IMR-90 (cell line): Measurements from ENCODE around the gene NR6A1. TPM values are rescaled to one million over a fixed set of nuclear protein-coding genes. Genes with fewer than 3 reads are reported as not detected.

Experiments used
- ATAC-seq: fragments of 200-7000 bp; cut with Tn5 transposase; 2 replicates; pipeline ENCODE4 v1.9.1; 2020; ENCODE audit warnings: low read depth, mild to moderate bottlenecking, moderate library complexity
- BruUV-seq: library from RNA; stranded (reverse); fragments of 400-500 nt; replicated peaks from 2 replicates; lab custom pipeline; 2021; lab: Mats Ljungman, UMichigan
- CTCF ChIA-PET: fragments of 300-600 bp; formaldehyde crosslinking; extraction: SDS; loops from one replicate; lab custom pipeline; 2021; ENCODE audit warnings: antibody characterized with exemption; lab: Yijun Ruan, JAX
- POLR2A ChIA-PET: fragments of 300-600 bp; sonication (Branson Sonifier 250); formaldehyde crosslinking; loops from one replicate; lab custom pipeline; 2022; ENCODE audit warnings: antibody characterized with exemption; ENCODE audit not compliant: unreplicated experiment; lab: Charles Lee
- DNase-seq: peaks from one replicate; pipeline ENCODE4 v3.0.0; 2013
- H2AFZ ChIP-seq: replicated peaks from 2 replicates; pipeline ENCODE3; 2013; ENCODE audit warnings: low read length, mild to moderate bottlenecking; ENCODE audit not compliant: poor library complexity
- H2AK5ac ChIP-seq: 2 replicates; pipeline ENCODE4 v1.6.1; 2013; ENCODE audit warnings: low read depth, low read length, inconsistent platforms
- H2AK9ac ChIP-seq: replicated peaks from 2 replicates; pipeline ENCODE3; 2013; ENCODE audit warnings: mild to moderate bottlenecking, low read depth, low read length, moderate library complexity; ENCODE audit not compliant: poor library complexity
- H2BK120ac ChIP-seq: 2 replicates; pipeline ENCODE4 v1.6.1; 2013; ENCODE audit warnings: low read depth, low read length, inconsistent platforms
- H2BK15ac ChIP-seq: 3 replicates; pipeline ENCODE4 v1.6.1; 2013; ENCODE audit warnings: low read depth, low read length, inconsistent platforms
- H2BK20ac ChIP-seq: 2 replicates; pipeline ENCODE4 v1.6.1; 2013; ENCODE audit warnings: low read depth, mild to moderate bottlenecking, inconsistent platforms, low read length, moderate library complexity
- H2BK5ac ChIP-seq: 2 replicates; pipeline ENCODE4 v1.6.1; 2013; ENCODE audit warnings: mild to moderate bottlenecking, low read depth, low read length, inconsistent platforms; ENCODE audit not compliant: poor library complexity, severe bottlenecking
- H3K14ac ChIP-seq: replicated peaks from 2 replicates; pipeline ENCODE4 v1.6.1; 2013; ENCODE audit warnings: low read depth, low read length, inconsistent platforms
- H3K18ac ChIP-seq: 2 replicates; pipeline ENCODE4 v1.6.1; 2013; ENCODE audit warnings: low read depth, low read length, control low read depth
- H3K23ac ChIP-seq: 2 replicates; pipeline ENCODE4 v1.6.1; 2013; ENCODE audit warnings: low read depth, low read length, inconsistent platforms
- H3K27ac ChIP-seq: 2 replicates; pipeline ENCODE4 v1.5.1; 2013; ENCODE audit warnings: mild to moderate bottlenecking, control low read depth, low read length; ENCODE audit not compliant: insufficient read depth
- H3K27me3 ChIP-seq: 2 replicates; pipeline ENCODE4 v1.6.1; 2013; ENCODE audit warnings: low read length; ENCODE audit not compliant: control insufficient read depth, insufficient read depth
- H3K36me3 ChIP-seq: 2 replicates; pipeline ENCODE4 v1.6.1; 2013; ENCODE audit warnings: low read length, mixed read lengths; ENCODE audit not compliant: control insufficient read depth, insufficient read depth
- H3K4ac ChIP-seq: 2 replicates; pipeline ENCODE4 v1.6.1; 2013; ENCODE audit warnings: low read depth, low read length, inconsistent platforms
- H3K4me1 ChIP-seq: 2 replicates; pipeline ENCODE4 v1.6.1; 2013; ENCODE audit warnings: low read length, mixed read lengths; ENCODE audit not compliant: control insufficient read depth, insufficient read depth
- H3K4me2 ChIP-seq: 2 replicates; pipeline ENCODE4 v1.6.1; 2013; ENCODE audit warnings: low read depth, mild to moderate bottlenecking, control low read depth, low read length, moderate library complexity
- H3K4me3 ChIP-seq: 2 replicates; pipeline ENCODE4 v1.5.1; 2013; ENCODE audit warnings: low read depth, mild to moderate bottlenecking, control low read depth, low read length, moderate library complexity; ENCODE audit not compliant: insufficient read depth
- H3K56ac ChIP-seq: 2 replicates; pipeline ENCODE4 v1.6.1; 2013; ENCODE audit warnings: low read length, inconsistent platforms; ENCODE audit not compliant: insufficient read depth; ENCODE audit errors: extremely low read depth
- H3K79me1 ChIP-seq, 2 experiments: 2 replicates each; pipeline ENCODE4 v1.6.1; 2013; ENCODE audit warnings: low read length in 2 of 2, inconsistent platforms in 1 of 2, low read depth in 1 of 2
- H3K9ac ChIP-seq: 2 replicates; pipeline ENCODE4 v1.6.1; 2013; ENCODE audit warnings: low read depth, low read length, control low read depth
- H3K9me1 ChIP-seq: 2 replicates; pipeline ENCODE4 v1.6.1; 2013; ENCODE audit warnings: low read length, inconsistent platforms; ENCODE audit not compliant: insufficient read depth
- H3K9me3 ChIP-seq: 2 replicates; pipeline ENCODE4 v1.6.1; 2013; ENCODE audit warnings: low read length; ENCODE audit not compliant: control insufficient read depth, insufficient read depth
- H4K20me1 ChIP-seq: 2 replicates; pipeline ENCODE4 v1.6.1; 2013; ENCODE audit warnings: low read length, inconsistent platforms; ENCODE audit not compliant: insufficient read depth
- H4K5ac ChIP-seq: 2 replicates; pipeline ENCODE4 v1.6.1; 2013; ENCODE audit warnings: mild to moderate bottlenecking, low read depth, low read length, control low read depth
- H4K8ac ChIP-seq, 2 experiments: 2 replicates each; pipeline ENCODE4 v1.6.1; 2013; ENCODE audit warnings: low read depth in 2 of 2, low read length in 2 of 2, control low read depth in 1 of 2, inconsistent platforms in 1 of 2
- H4K91ac ChIP-seq: 2 replicates; pipeline ENCODE4 v1.6.1; 2013; ENCODE audit warnings: low read depth, low read length, inconsistent platforms; ENCODE audit not compliant: insufficient read depth
- CEBPB ChIP-seq: IDR thresholded peaks from 2 replicates; pipeline ENCODE4 v1.6.1; 2012; ENCODE audit warnings: low read depth, low read length, improper control_type of control experiment
- FOS ChIP-seq: fragments of 150-350 bp; IDR thresholded peaks from 2 replicates; pipeline ENCODE4 v1.6.1; 2016; ENCODE audit warnings: low read depth, low read length
- MXI1 ChIP-seq: IDR thresholded peaks from 2 replicates; pipeline ENCODE4 v1.6.1; 2012; ENCODE audit warnings: low read depth, mild to moderate bottlenecking, low read length, moderate library complexity, borderline replicate concordance
- NFE2L2 ChIP-seq: fragments of 150-350 bp; IDR thresholded peaks from 2 replicates; pipeline ENCODE4 v1.6.1; 2016; ENCODE audit warnings: low read depth, mild to moderate bottlenecking, low read length
- RAD21 ChIP-seq: IDR thresholded peaks from 2 replicates; pipeline ENCODE4 v1.6.1; 2012; ENCODE audit warnings: low read length, improper control_type of control experiment
- RCOR1 ChIP-seq: IDR thresholded peaks from 2 replicates; pipeline ENCODE4 v1.6.1; 2012; ENCODE audit warnings: mild to moderate bottlenecking, low read length, improper control_type of control experiment; ENCODE audit not compliant: insufficient replicate concordance
- SMC3 ChIP-seq: fragments of 150-350 bp; IDR thresholded peaks from 2 replicates; pipeline ENCODE4 v1.6.1; 2016; ENCODE audit warnings: low read depth, mild to moderate bottlenecking, antibody characterized with exemption, low read length, moderate library complexity
- WGBS, 2 experiments: methylation state at CpG; one replicate each; pipeline versions ENCODE4 v1.1.5 to v1.1.7; 2013; ENCODE audit warnings: missing lambda C conversion rate in 2 of 2; ENCODE audit not compliant: insufficient read length in 1 of 2; ENCODE audit errors: extremely low coverage in 2 of 2; 5-methylcytosine and 5-hydroxymethylcytosine counted together
- dilution Hi-C: fragments of 300-500 bp; cut with HindIII; formaldehyde crosslinking; loops from one replicate; pipeline ENCODE4 v1.14.3; 2018; ENCODE audit warnings: low sequenced_read_pairs; ENCODE audit not compliant: unreplicated experiment
- in situ Hi-C: fragments of 300-500 bp; cut with MboI; formaldehyde crosslinking; loops from 3 replicates; pipeline ENCODE4 v1.14.3; 2019; ENCODE audit warnings: low sequenced_read_pairs, inconsistent platforms, mixed read lengths
- intact Hi-C: fragments of 100-400 bp; cut with micrococcal nuclease; formaldehyde crosslinking; loops from 2 replicates; pipeline ENCODE4 v1.10.0; 2022
- polyA plus RNA-seq, 3 experiments: library from polyadenylated mRNA; depleted of rRNA; stranded (reverse); fragments of >200 nt; gene quantifications; 2 replicates each; pipeline ENCODE4 v1.2.3, GENCODE V29; 2012; ENCODE audit warnings: low replicate concordance in 1 of 3
- total RNA-seq: library from RNA; depleted of rRNA; stranded (reverse); fragments of >200 nt; gene quantifications from 2 replicates; pipeline ENCODE4 v1.2.3, GENCODE V29; 2012

Gene NR6A1
- total and polyA plus RNA-seq, 2 of the 4 experiments (the other 2 are of a cell fraction) = 0.14 to 0.36 TPM

DNA sequence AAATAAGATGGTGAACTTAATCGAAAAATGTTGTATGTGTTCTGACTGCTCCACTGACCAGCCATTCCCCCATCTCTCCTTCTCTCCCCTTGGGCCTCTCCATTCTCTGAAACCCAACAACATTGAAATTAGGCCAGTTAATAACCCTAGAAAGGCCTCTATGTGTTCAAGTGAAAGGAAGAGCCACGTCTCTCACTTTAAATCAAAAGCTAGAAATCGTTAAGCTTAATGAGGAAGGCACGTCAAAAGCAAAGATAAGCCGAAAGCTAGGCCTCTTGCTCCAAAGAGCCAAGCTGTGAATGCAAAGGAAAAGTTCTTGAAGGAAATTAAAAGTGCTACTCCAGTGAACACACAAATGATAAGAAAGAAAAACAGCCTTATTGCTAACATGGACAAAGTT is 186.5 kb downstream of the NR6A1 start:
- POLR2A ChIA-PET = no interaction called here
- Histone ChIP-seq H3K14ac (no peak overlapping the region), H4K8ac (no peak overlapping the region), H3K56ac (no peak overlapping the region), H3K4me3 (no peak overlapping the region), H3K79me1 (no peaks in the 10 kb centered on the region), H3K36me3 (no peaks in the 10 kb centered on the region), H3K4ac (no peak overlapping the region), H3K23ac (no peak overlapping the region), H3K18ac (no peak overlapping the region), H3K27ac (no peak overlapping the region), H4K91ac (no peak overlapping the region), H3K9ac (no peak overlapping the region), H3K4me2 (no peak overlapping the region), H2AFZ (no peak overlapping the region), H2BK15ac (no peak overlapping the region), H3K9me1 (no peaks in the 10 kb centered on the region), H2AK9ac (no peak overlapping the region), H2BK120ac (no peak overlapping the region), H3K4me1 (peaks cover 2% of the 10 kb centered on the region; the same call in 1 of the 2 replicates), H2BK20ac (no peak overlapping the region), H4K20me1 (no peaks in the 10 kb centered on the region), H2AK5ac (no peak overlapping the region), H3K9me3 (no peaks in the 10 kb centered on the region), H2BK5ac (no peak overlapping the region), H4K5ac (no peak overlapping the region), H3K27me3 (0 out of 2 replicates have a peak, but pooled peaks cover 4% of the 10 kb centered on the region)
- ATAC-seq (no peak), DNase-seq (no peak)
- intact Hi-C loops (no loop called here), dilution Hi-C loops (no loop called here), in situ Hi-C loops (no loop called here)
- no CpG with 5 or more reads among the region's 5 CpGs for WGBS, 2 experiments
- CTCF ChIA-PET = interaction anchor here (1.0 kb wide), 1 partner anchor 33 kb away, joined by 3 read pairs; no protein-coding TSS in a partner anchor
- TF ChIP-seq RAD21 (no peak), MXI1 (no peak), CEBPB (no peak), RCOR1 (no peak), SMC3 (no peak), NFE2L2 (no peak), FOS (no peak)
- no TSS peak for BruUV-seq
